Right atrium auricular region (tissue), 2 donors: Measurements from ENCODE around the gene ITM2C. TPM values are rescaled to one million over a fixed set of nuclear protein-coding genes. Genes with fewer than 3 reads are reported as not detected.

Source experiments
- DNase-seq: peaks from one replicate; pipeline ENCODE4 v3.0.0-alpha.2; 2019; ENCODE audit warnings: low spot score
- H3K27ac ChIP-seq, 2 donors: fragments of 200-600 bp; sonication (generic); 1 replicate in 1 of 2; 2 replicates in 1 of 2; pipeline ENCODE4 v1.5.1; 2016 to 2019
- H3K27me3 ChIP-seq, 2 donors: fragments of 200-600 bp; sonication (generic); one replicate each; pipeline versions ENCODE4 v1.5.1 to v1.6.0; 2017 to 2019
- H3K36me3 ChIP-seq: fragments of 200-600 bp; sonication (generic); one replicate; pipeline ENCODE4 v1.5.1; 2016
- H3K4me1 ChIP-seq, 2 donors: fragments of 200-600 bp; sonication (generic); one replicate each; pipeline versions ENCODE4 v1.5.1 to v1.6.0; 2017 to 2019
- H3K4me3 ChIP-seq, 2 donors: fragments of 200-600 bp; sonication (generic); 1 replicate in 1 of 2; 2 replicates in 1 of 2; pipeline ENCODE4 v1.5.1; 2017 to 2019; ENCODE audit warnings: mild to moderate bottlenecking in 1 of 2, moderate library complexity in 1 of 2
- H3K9me3 ChIP-seq, 2 donors: fragments of 200-600 bp; sonication (generic); one replicate each; pipeline ENCODE4 v1.5.1; 2019
- CTCF ChIP-seq, 2 donors: fragments of 200-600 bp; sonication (generic); IDR thresholded peaks; one replicate each; pipeline ENCODE4 v1.5.1; 2019; ENCODE audit warnings: antibody characterized with exemption in 2 of 2
- total RNA-seq, 2 donors: library from RNA; depleted of rRNA; stranded (reverse); fragments of >200 nt; gene quantifications; one replicate each; pipeline ENCODE4 v1.1.0, GENCODE V29; 2016

The ITM2C gene
- total RNA-seq, 2 donors from 2014 or later: 35.8 to 38.3 TPM

GRCh38 chr2:230868947-230869913 lies 4.5 kb downstream of the ITM2C start:
- no peaks in the 10 kb centered on the region for H3K27me3 ChIP-seq
- H3K9me3 ChIP-seq: no peaks in the 10 kb centered on the region
- no peak for DNase-seq
- no peak for TF ChIP-seq CTCF (IDR thresholded peaks at IDR 0.05)
- H3K4me3 ChIP-seq: no peak overlapping the region
- H3K27ac ChIP-seq: no peak overlapping the region
- H3K36me3 ChIP-seq: no peaks in the 10 kb centered on the region
- peaks cover 0 to 50% of the 10 kb centered on the region in 2 donors for H3K4me1 ChIP-seq

GRCh38 chr2:230869914-230870543 lies 5.3 kb downstream of the ITM2C start:
- Histone ChIP-seq H3K36me3 (no peaks in the 10 kb centered on the region), H3K27ac (no peak overlapping the region), H3K27me3 (no peaks in the 10 kb centered on the region), H3K9me3 (no peaks in the 10 kb centered on the region), H3K4me1 (peaks cover 0 to 47% of the 10 kb centered on the region in 2 donors), H3K4me3 (no peak overlapping the region)
- no peak for DNase-seq
- TF ChIP-seq CTCF (IDR thresholded peaks at IDR 0.05): no peak

- no peak overlapping the region for H3K27ac ChIP-seq
Observed at GRCh38 chr2:230870544-230871360, 6.0 kb downstream of the ITM2C start.

GRCh38 chr2:230871361-230872150 lies 6.8 kb downstream of the ITM2C start:
- Histone ChIP-seq H3K27ac (no peak overlapping the region), H3K4me3 (no peak overlapping the region), H3K4me1 (peaks cover 0 to 31% of the 10 kb centered on the region in 2 donors), H3K27me3 (no peaks in the 10 kb centered on the region), H3K9me3 (no peaks in the 10 kb centered on the region), H3K36me3 (no peaks in the 10 kb centered on the region)
- TF ChIP-seq CTCF (IDR thresholded peaks at IDR 0.05): no peak
- no peak for DNase-seq

More at GRCh38 chr2:230870544-230871360, 6.0 kb downstream of the ITM2C start:
- H3K9me3 ChIP-seq: no peaks in the 10 kb centered on the region
- no peak for DNase-seq
- no peak overlapping the region for H3K4me3 ChIP-seq
- peaks cover 0 to 39% of the 10 kb centered on the region in 2 donors for H3K4me1 ChIP-seq
- H3K27me3 ChIP-seq: no peaks in the 10 kb centered on the region
- TF ChIP-seq CTCF (IDR thresholded peaks at IDR 0.05): no peak
- no peaks in the 10 kb centered on the region for H3K36me3 ChIP-seq
